ENCODE data around the gene PYGO1. TPM values are rescaled to one million over a fixed set of nuclear protein-coding genes. Genes with fewer than 3 reads are reported as not detected.

The PYGO1 gene
- total and polyA plus RNA-seq, 2 of the 8 experiments (the other 6 are each of a cell fraction or from before 2014, with no cell fraction given) = 0.50 to 1.1 TPM

DNA sequence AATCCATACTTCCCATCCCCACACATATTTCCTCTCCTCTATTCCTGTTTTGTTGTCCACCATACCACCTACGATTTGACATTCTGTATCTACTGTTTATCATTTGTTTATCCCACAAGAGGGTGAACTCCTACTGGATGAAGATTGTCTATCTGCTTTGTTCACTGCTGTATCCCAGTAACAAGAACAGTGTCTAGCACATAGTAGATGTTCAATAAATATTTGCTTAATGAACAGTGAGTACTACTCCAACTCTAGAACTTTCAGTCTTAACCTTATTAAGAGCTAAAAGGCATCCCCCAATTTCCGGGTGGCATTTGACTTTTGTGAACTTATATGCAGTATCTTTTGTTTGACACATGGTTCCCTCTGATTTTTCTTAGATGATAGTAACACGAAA lies 1.3 kb downstream of the PYGO1 start (continued):
- TF ChIP-seq CHD1 (IDR thresholded peaks at IDR 0.05; ENCODE audit: low read depth, low read length) = no peak
- TF ChIP-seq ZNF274 (IDR thresholded peaks at IDR 0.05; ENCODE audit: borderline replicate concordance, extremely low read depth, low read length) = no peak
- TF ChIP-seq, protein P1, sequence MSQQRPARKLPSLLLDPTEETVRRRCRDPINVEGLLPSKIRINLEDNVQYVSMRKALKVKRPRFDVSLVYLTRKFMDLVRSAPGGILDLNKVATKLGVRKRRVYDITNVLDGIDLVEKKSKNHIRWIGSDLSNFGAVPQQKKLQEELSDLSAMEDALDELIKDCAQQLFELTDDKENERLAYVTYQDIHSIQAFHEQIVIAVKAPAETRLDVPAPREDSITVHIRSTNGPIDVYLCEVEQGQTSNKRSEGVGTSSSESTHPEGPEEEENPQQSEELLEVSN (IDR thresholded peaks at IDR 0.05) = no peak
- TF ChIP-seq, protein P2, sequence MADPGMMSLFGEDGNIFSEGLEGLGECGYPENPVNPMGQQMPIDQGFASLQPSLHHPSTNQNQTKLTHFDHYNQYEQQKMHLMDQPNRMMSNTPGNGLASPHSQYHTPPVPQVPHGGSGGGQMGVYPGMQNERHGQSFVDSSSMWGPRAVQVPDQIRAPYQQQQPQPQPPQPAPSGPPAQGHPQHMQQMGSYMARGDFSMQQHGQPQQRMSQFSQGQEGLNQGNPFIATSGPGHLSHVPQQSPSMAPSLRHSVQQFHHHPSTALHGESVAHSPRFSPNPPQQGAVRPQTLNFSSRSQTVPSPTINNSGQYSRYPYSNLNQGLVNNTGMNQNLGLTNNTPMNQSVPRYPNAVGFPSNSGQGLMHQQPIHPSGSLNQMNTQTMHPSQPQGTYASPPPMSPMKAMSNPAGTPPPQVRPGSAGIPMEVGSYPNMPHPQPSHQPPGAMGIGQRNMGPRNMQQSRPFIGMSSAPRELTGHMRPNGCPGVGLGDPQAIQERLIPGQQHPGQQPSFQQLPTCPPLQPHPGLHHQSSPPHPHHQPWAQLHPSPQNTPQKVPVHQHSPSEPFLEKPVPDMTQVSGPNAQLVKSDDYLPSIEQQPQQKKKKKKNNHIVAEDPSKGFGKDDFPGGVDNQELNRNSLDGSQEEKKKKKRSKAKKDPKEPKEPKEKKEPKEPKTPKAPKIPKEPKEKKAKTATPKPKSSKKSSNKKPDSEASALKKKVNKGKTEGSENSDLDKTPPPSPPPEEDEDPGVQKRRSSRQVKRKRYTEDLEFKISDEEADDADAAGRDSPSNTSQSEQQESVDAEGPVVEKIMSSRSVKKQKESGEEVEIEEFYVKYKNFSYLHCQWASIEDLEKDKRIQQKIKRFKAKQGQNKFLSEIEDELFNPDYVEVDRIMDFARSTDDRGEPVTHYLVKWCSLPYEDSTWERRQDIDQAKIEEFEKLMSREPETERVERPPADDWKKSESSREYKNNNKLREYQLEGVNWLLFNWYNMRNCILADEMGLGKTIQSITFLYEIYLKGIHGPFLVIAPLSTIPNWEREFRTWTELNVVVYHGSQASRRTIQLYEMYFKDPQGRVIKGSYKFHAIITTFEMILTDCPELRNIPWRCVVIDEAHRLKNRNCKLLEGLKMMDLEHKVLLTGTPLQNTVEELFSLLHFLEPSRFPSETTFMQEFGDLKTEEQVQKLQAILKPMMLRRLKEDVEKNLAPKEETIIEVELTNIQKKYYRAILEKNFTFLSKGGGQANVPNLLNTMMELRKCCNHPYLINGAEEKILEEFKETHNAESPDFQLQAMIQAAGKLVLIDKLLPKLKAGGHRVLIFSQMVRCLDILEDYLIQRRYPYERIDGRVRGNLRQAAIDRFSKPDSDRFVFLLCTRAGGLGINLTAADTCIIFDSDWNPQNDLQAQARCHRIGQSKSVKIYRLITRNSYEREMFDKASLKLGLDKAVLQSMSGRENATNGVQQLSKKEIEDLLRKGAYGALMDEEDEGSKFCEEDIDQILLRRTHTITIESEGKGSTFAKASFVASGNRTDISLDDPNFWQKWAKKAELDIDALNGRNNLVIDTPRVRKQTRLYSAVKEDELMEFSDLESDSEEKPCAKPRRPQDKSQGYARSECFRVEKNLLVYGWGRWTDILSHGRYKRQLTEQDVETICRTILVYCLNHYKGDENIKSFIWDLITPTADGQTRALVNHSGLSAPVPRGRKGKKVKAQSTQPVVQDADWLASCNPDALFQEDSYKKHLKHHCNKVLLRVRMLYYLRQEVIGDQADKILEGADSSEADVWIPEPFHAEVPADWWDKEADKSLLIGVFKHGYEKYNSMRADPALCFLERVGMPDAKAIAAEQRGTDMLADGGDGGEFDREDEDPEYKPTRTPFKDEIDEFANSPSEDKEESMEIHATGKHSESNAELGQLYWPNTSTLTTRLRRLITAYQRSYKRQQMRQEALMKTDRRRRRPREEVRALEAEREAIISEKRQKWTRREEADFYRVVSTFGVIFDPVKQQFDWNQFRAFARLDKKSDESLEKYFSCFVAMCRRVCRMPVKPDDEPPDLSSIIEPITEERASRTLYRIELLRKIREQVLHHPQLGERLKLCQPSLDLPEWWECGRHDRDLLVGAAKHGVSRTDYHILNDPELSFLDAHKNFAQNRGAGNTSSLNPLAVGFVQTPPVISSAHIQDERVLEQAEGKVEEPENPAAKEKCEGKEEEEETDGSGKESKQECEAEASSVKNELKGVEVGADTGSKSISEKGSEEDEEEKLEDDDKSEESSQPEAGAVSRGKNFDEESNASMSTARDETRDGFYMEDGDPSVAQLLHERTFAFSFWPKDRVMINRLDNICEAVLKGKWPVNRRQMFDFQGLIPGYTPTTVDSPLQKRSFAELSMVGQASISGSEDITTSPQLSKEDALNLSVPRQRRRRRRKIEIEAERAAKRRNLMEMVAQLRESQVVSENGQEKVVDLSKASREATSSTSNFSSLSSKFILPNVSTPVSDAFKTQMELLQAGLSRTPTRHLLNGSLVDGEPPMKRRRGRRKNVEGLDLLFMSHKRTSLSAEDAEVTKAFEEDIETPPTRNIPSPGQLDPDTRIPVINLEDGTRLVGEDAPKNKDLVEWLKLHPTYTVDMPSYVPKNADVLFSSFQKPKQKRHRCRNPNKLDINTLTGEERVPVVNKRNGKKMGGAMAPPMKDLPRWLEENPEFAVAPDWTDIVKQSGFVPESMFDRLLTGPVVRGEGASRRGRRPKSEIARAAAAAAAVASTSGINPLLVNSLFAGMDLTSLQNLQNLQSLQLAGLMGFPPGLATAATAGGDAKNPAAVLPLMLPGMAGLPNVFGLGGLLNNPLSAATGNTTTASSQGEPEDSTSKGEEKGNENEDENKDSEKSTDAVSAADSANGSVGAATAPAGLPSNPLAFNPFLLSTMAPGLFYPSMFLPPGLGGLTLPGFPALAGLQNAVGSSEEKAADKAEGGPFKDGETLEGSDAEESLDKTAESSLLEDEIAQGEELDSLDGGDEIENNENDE (IDR thresholded peaks at IDR 0.05; ENCODE audit: insufficient replicate concordance, low read length) = no peak
